HepG2 (cell line): ENCODE measurements around the gene ALOXE3. TPM values are rescaled to one million over a fixed set of nuclear protein-coding genes. Genes with fewer than 3 reads are reported as not detected.

Experiments used
- ATAC-seq: fragments of 200-7000 bp; cut with Tn5 transposase; 3 replicates; pipeline ENCODE4 v1.9.1; 2020; ENCODE audit warnings: mild to moderate bottlenecking, moderate library complexity
- BruUV-seq: library from RNA; stranded (reverse); fragments of 400-500 nt; replicated peaks from 2 replicates; lab custom pipeline; 2021; lab: Mats Ljungman, UMichigan
- CTCF ChIA-PET: fragments of 300-600 bp; formaldehyde crosslinking; extraction: SDS; loops from one replicate; lab custom pipeline; 2021; ENCODE audit warnings: low total read pairs, inconsistent platforms, low intra/inter-chr PET ratio; lab: Yijun Ruan, JAX
- POLR2A ChIA-PET: fragments of 350-600 bp; sonication (Branson Sonifier 250); formaldehyde crosslinking; loops from one replicate; lab custom pipeline; 2020; ENCODE audit warnings: antibody characterized with exemption, inconsistent platforms; lab: Yijun Ruan, JAX
- DNase-seq: peaks from one replicate; pipeline ENCODE4 v3.0.0-alpha.2; 2015; ENCODE audit warnings: low spot score
- FAIRE-seq: peaks from 3 replicates; lab custom pipeline; 2011; peaks lifted over from hg19 to GRCh38; lab: Jason Lieb, UNC
- H2AFZ ChIP-seq: one replicate; pipeline ENCODE4 v1.6.1; 2011; ENCODE audit warnings: low read length, inconsistent platforms
- H3K27ac ChIP-seq: fragments of 300-600 bp; 3 replicates; pipeline ENCODE4 v1.8.0; 2011; ENCODE audit warnings: mixed run types, mild to moderate bottlenecking, mixed read lengths, low read length, inconsistent platforms; ENCODE audit not compliant: insufficient read depth; ENCODE audit errors: extremely low read length
- H3K27me3 ChIP-seq, 2 experiments: fragments of 200-600 bp in 1 of 2; 2 replicates in 1 of 2; 3 replicates in 1 of 2; pipeline versions ENCODE4 v1.6.0 to v1.8.0; 2011; ENCODE audit warnings: low read length in 2 of 2, mild to moderate bottlenecking in 2 of 2, moderate library complexity in 2 of 2, inconsistent platforms in 1 of 2; ENCODE audit not compliant: insufficient read depth in 2 of 2, control insufficient read depth in 1 of 2
- H3K36me3 ChIP-seq, 2 experiments: fragments of 200-600 bp in 1 of 2; replicated peaks in 1 of 2; 2 replicates in 1 of 2; 3 replicates in 1 of 2; pipeline versions ENCODE4 v1.5.1 to v1.8.0; 2011; ENCODE audit warnings: low read length in 2 of 2, inconsistent platforms in 1 of 2; ENCODE audit not compliant: insufficient read depth in 2 of 2, control insufficient read depth in 1 of 2
- H3K4me1 ChIP-seq: 2 replicates; pipeline ENCODE4 v1.5.1; 2012; ENCODE audit warnings: low read length, inconsistent platforms; ENCODE audit not compliant: insufficient read depth
- H3K4me2 ChIP-seq: 2 replicates; pipeline ENCODE4 v1.6.0; 2011; ENCODE audit warnings: low read depth, low read length, inconsistent platforms
- H3K4me3 ChIP-seq, 3 experiments: fragments of 200-600 bp in 1 of 3; sonication (generic), shearing (Covaris generic) in 1 of 3; replicated peaks in 1 of 3; 2 replicates each; pipeline ENCODE4 v1.5.1; 2011 to 2016; ENCODE audit warnings: low read length in 3 of 3, inconsistent platforms in 2 of 3, low read depth in 2 of 3, mild to moderate bottlenecking in 2 of 3, control low read depth in 1 of 3, mixed read lengths in 1 of 3; ENCODE audit not compliant: insufficient read depth in 1 of 3
- H3K79me2 ChIP-seq: one replicate; pipeline ENCODE4 v1.6.1; 2011; ENCODE audit warnings: low read length, inconsistent platforms; ENCODE audit not compliant: insufficient read depth
- H3K9ac ChIP-seq: 2 replicates; pipeline ENCODE4 v1.6.0; 2011; ENCODE audit warnings: mild to moderate bottlenecking, low read depth, low read length, inconsistent platforms; ENCODE audit not compliant: insufficient read depth
- H3K9me3 ChIP-seq: 2 replicates; pipeline ENCODE4 v1.5.1; 2012; ENCODE audit warnings: mild to moderate bottlenecking, low read length
- H4K20me1 ChIP-seq: 2 replicates; pipeline ENCODE4 v1.6.0; 2011; ENCODE audit warnings: inconsistent platforms, mild to moderate bottlenecking, low read length, moderate library complexity; ENCODE audit not compliant: insufficient read depth
- ATF7-NPFF ChIP-seq: sonication (generic); formaldehyde crosslinking; IDR thresholded peaks from 2 replicates; pipeline ENCODE4 v1.8.1; 2023; ENCODE audit warnings: mild to moderate bottlenecking, low read depth, missing genetic modification reagents, moderate library complexity
- ATM ChIP-seq: fragments of 450-650 bp; IDR thresholded peaks from 2 replicates; pipeline ENCODE4 v1.7.1; 2017; ENCODE audit warnings: mild to moderate bottlenecking, borderline replicate concordance
- SOX6 ChIP-seq, 2 experiments: fragments of 450-650 bp in 1 of 2; sonication (generic) in 1 of 2; formaldehyde crosslinking in 1 of 2; IDR thresholded peaks; 2 replicates each; pipeline versions ENCODE4 v1.4.0 to v1.6.1; 2017 to 2020; ENCODE audit warnings: antibody characterized with exemption in 1 of 2, mild to moderate bottlenecking in 1 of 2, missing genetic modification reagents in 1 of 2
- ZFY ChIP-seq: sonication (generic); formaldehyde crosslinking; IDR thresholded peaks from 2 replicates; pipeline ENCODE4 v1.4.0; 2020; ENCODE audit warnings: missing genetic modification reagents
- ZNF121 ChIP-seq: sonication (generic); formaldehyde crosslinking; IDR thresholded peaks from 2 replicates; pipeline ENCODE4 v1.5.0; 2020; ENCODE audit warnings: mild to moderate bottlenecking, missing genetic modification reagents
- WGBS: methylation state at CpG from one replicate; pipeline ENCODE4 v1.1.6; 2017; ENCODE audit warnings: low lambda C conversion rate; 5-methylcytosine and 5-hydroxymethylcytosine counted together
- in situ Hi-C: cut with HindIII; loops from 2 replicates; pipeline ENCODE4 v1.10.0; 2017; ENCODE audit warnings: low pct_unique_long_range_greater_than_20kb; ENCODE audit not compliant: extremely low pct_ligation_motif_present
- intact Hi-C: fragments of 100-400 bp; cut with micrococcal nuclease; formaldehyde crosslinking; loops from one replicate; pipeline ENCODE4 v1.10.0; 2022; ENCODE audit not compliant: unreplicated experiment
- polyA plus RNA-seq, 8 experiments: library from polyadenylated mRNA; depleted of rRNA in 3 of 8; stranded (reverse) in 7 of 8; unstranded in 1 of 8; fragments of >200 nt; fragmentation: Illumina TruSeq in 4 of 8; extraction: Trizol in 4 of 8; gene quantifications; 2 replicates each; pipeline versions ENCODE4 v1.2.1 to v1.2.3, GENCODE V29; 2011 to 2016; ENCODE audit warnings: low read depth in 4 of 8, missing spikeins in 1 of 8, mixed read lengths in 1 of 8; ENCODE audit not compliant: insufficient read depth in 1 of 8
- total RNA-seq, 5 experiments: library from RNA; depleted of rRNA; stranded (reverse); fragments of >200 nt; fragmentation: Illumina TruSeq; extraction: Trizol; gene quantifications; 2 replicates each; pipeline ENCODE4 v1.2.3, GENCODE V29; 2016; ENCODE audit warnings: low read depth in 1 of 5
- TF ChIP-seq, protein P1 (sequence below): sonication (generic); formaldehyde crosslinking; IDR thresholded peaks from 2 replicates; pipeline ENCODE4 v1.5.0; 2020; ENCODE audit warnings: missing genetic modification reagents, mild to moderate bottlenecking, borderline replicate concordance
- TF ChIP-seq, protein P2 (sequence below): sonication (generic); formaldehyde crosslinking; IDR thresholded peaks from 2 replicates; pipeline ENCODE4 v1.9.0; 2022; ENCODE audit warnings: low read depth, missing genetic modification reagents
- TF ChIP-seq, protein P3 (sequence below): sonication (generic); formaldehyde crosslinking; IDR thresholded peaks from 2 replicates; pipeline ENCODE4 v1.4.0; 2020; ENCODE audit warnings: mild to moderate bottlenecking, missing genetic modification reagents
- TF ChIP-seq, protein P4 (sequence below): sonication (generic); formaldehyde crosslinking; conservative IDR thresholded peaks from 2 replicates; pipeline ENCODE4 v1.5.0; 2020; ENCODE audit warnings: missing genetic modification reagents

The ALOXE3 gene
- total and polyA plus RNA-seq, 2 of the 13 experiments (the other 11 are each of a cell fraction or from before 2014, with no cell fraction given), result 0.07 TPM; not detected in 1

DNA sequence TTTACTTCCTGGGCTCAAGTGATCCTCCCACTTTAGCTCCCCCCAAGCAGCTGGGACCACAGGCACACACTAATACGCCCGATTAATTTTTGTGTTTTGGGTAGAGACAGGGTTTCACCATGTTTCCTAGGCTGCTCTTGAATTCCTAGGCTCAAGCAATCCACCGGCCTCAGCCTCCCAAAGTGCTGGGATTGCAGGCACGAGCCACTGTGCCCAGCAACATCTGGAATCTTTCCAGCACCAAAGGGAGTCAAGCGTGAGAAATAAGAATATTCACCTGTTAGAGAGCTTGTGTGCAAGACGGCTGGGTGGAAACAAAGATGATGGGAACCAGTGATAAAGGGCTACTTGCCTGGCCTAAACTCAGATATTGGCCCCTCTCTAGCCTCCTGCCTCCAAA is 16.6 kb downstream of the ALOXE3 start:
- in situ Hi-C loops (no loop called here), intact Hi-C loops (no loop called here)
- H3K9ac ChIP-seq, result no peak overlapping the region
- H3K9me3 ChIP-seq, result no peaks in the 10 kb centered on the region
- DNase-seq (no peak), ATAC-seq (no peak), FAIRE-seq (no peak)
- WGBS, result 25% methylated on average over 6 of the region's 6 CpGs
- H3K4me1 ChIP-seq, result no peaks in the 10 kb centered on the region
- peaks cover 6 to 56% of the 10 kb centered on the region in 2 experiments for H3K27me3 ChIP-seq
- no peaks in the 10 kb centered on the region for H3K36me3 ChIP-seq
- no peaks in the 10 kb centered on the region for H3K79me2 ChIP-seq
- no peak overlapping the region for H3K27ac ChIP-seq
- H3K4me3 ChIP-seq, result no peak overlapping the region
- H3K4me2 ChIP-seq, result no peak overlapping the region
- H2AFZ ChIP-seq, result no peak overlapping the region
- H4K20me1 ChIP-seq, result no peaks in the 10 kb centered on the region
- BruUV-seq, result no TSS peak
- ChIA-PET CTCF (no interaction called here), POLR2A (no interaction called here)
- TF ChIP-seq, protein P1, sequence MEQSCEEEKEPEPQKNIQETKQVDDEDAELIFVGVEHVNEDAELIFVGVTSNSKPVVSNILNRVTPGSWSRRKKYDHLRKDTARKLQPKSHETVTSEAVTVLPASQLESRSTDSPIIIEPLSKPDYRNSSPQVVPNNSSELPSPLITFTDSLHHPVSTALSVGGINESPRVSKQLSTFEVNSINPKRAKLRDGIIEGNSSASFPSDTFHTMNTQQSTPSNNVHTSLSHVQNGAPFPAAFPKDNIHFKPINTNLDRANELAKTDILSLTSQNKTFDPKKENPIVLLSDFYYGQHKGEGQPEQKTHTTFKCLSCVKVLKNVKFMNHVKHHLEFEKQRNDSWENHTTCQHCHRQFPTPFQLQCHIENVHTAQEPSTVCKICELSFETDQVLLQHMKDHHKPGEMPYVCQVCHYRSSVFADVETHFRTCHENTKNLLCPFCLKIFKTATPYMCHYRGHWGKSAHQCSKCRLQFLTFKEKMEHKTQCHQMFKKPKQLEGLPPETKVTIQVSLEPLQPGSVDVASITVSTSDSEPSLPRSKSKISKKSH (CRISPR knock-in tag), result no peak
- TF ChIP-seq SOX6 (IDR thresholded peaks at IDR 0.05) (no peak), SOX6 (CRISPR knock-in tag; IDR thresholded peaks at IDR 0.05) (no peak), ATF7-NPFF (CRISPR knock-in tag) (no peak), ZNF121 (no peak), ATM (no peak), ZFY (CRISPR knock-in tag) (no peak)
- TF ChIP-seq, protein P2, sequence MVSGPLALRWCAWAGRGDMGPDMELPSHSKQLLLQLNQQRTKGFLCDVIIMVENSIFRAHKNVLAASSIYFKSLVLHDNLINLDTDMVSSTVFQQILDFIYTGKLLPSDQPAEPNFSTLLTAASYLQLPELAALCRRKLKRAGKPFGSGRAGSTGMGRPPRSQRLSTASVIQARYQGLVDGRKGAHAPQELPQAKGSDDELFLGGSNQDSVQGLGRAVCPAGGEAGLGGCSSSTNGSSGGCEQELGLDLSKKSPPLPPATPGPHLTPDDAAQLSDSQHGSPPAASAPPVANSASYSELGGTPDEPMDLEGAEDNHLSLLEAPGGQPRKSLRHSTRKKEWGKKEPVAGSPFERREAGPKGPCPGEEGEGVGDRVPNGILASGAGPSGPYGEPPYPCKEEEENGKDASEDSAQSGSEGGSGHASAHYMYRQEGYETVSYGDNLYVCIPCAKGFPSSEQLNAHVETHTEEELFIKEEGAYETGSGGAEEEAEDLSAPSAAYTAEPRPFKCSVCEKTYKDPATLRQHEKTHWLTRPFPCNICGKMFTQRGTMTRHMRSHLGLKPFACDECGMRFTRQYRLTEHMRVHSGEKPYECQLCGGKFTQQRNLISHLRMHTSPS (CRISPR knock-in tag), result no peak
- TF ChIP-seq, protein P3, sequence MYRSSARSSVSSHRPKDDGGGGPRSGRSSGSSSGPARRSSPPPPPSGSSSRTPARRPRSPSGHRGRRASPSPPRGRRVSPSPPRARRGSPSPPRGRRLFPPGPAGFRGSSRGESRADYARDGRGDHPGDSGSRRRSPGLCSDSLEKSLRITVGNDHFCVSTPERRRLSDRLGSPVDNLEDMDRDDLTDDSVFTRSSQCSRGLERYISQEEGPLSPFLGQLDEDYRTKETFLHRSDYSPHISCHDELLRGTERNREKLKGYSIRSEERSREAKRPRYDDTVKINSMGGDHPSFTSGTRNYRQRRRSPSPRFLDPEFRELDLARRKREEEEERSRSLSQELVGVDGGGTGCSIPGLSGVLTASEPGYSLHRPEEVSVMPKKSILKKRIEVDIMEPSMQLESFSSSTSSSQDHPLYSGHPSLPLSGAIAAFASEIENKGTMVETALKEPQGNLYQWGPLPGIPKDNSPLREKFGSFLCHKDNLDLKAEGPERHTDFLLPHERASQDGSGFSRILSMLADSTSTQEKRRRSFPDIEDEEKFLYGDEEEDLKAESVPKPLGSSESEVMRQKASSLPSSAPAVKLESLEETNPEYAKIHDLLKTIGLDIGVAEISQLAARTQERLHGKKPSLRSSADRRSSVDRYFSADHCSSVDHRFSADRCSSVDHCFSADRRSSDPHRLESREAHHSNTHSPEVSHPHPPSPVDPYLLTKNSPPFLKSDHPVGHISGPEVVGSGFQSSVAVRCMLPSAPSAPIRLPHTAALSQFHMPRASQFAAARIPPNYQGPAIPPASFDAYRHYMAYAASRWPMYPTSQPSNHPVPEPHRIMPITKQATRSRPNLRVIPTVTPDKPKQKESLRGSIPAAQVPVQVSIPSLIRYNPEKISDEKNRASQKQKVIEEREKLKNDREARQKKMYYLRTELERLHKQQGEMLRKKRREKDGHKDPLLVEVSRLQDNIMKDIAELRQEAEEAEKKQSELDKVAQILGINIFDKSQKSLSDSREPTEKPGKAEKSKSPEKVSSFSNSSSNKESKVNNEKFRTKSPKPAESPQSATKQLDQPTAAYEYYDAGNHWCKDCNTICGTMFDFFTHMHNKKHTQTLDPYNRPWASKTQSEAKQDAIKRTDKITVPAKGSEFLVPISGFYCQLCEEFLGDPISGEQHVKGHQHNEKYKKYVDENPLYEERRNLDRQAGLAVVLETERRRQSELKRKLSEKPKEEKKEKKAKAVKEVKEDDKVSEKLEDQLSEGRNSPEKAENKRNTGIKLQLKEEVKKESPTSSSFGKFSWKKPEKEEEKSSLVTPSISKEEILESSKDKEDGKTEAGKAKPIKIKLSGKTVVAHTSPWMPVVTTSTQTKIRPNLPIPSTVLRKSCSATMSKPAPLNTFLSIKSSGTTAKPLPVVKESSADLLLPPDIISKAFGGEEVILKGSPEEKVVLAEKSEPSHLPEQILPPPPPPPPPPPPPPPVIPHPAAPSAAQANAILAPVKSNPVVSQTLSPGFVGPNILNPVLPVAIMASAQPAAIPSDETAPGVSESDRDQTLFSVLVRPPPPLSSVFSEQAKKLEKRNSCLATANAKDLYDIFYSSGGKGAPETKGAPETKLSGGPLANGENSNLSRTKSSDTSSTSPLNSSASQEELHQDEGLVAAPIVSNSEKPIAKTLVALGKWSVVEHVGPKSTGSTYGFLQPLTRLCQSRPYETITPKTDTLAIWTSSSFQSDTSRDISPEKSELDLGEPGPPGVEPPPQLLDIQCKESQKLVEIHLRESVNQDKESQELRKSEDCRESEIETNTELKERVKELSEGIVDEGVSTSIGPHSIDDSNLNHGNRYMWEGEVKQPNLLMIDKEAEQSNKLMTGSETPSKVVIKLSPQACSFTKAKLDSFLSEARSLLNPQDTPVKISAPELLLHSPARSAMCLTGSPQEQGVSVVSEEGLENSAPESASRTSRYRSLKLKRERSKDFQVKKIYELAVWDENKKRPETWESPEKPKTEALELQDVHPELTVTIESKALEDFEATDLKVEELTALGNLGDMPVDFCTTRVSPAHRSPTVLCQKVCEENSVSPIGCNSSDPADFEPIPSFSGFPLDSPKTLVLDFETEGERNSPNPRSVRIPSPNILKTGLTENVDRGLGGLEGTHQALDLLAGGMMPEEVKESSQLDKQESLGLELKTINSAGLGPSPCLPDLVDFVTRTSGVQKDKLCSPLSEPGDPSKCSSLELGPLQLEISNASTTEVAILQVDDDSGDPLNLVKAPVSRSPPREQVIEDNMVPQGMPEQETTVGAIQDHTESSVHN (CRISPR knock-in tag), result no peak
- TF ChIP-seq, protein P4, sequence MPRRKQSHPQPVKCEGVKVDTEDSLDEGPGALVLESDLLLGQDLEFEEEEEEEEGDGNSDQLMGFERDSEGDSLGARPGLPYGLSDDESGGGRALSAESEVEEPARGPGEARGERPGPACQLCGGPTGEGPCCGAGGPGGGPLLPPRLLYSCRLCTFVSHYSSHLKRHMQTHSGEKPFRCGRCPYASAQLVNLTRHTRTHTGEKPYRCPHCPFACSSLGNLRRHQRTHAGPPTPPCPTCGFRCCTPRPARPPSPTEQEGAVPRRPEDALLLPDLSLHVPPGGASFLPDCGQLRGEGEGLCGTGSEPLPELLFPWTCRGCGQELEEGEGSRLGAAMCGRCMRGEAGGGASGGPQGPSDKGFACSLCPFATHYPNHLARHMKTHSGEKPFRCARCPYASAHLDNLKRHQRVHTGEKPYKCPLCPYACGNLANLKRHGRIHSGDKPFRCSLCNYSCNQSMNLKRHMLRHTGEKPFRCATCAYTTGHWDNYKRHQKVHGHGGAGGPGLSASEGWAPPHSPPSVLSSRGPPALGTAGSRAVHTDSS (CRISPR knock-in tag), result no peak
